Lung (tissue), 12 donors: ENCODE results near the gene BEAN1. TPM values are rescaled to one million over a fixed set of nuclear protein-coding genes. Genes with fewer than 3 reads are reported as not detected.

Source experiments
- ATAC-seq: fragments of 200-7000 bp; cut with Tn5 transposase; one replicate; pipeline ENCODE4 v1.9.1; 2020; ENCODE audit warnings: moderate number of reproducible peaks; ENCODE audit not compliant: insufficient read depth, low FRiP score
- DNase-seq, 3 donors: peaks; one replicate each; pipeline ENCODE4 v3.0.0-alpha.2; 2013 to 2017
- H3K27ac ChIP-seq, 2 donors: one replicate each; pipeline ENCODE4 v1.5.1; 2013; ENCODE audit warnings: mild to moderate bottlenecking in 2 of 2, moderate library complexity in 2 of 2, control low read depth in 1 of 2, inconsistent platforms in 1 of 2, low read depth in 1 of 2, low read length in 1 of 2
- H3K27me3 ChIP-seq, 3 donors: one replicate each; pipeline ENCODE4 v1.5.1; 2013; ENCODE audit warnings: low read length in 2 of 3; ENCODE audit not compliant: control insufficient read depth in 3 of 3, insufficient read depth in 3 of 3
- H3K36me3 ChIP-seq, 4 donors: one replicate each; pipeline ENCODE4 v1.5.1; 2013; ENCODE audit warnings: low read length in 4 of 4, mild to moderate bottlenecking in 1 of 4, moderate library complexity in 1 of 4; ENCODE audit not compliant: control insufficient read depth in 4 of 4, insufficient read depth in 4 of 4
- H3K4me1 ChIP-seq, 5 donors: one replicate each; pipeline ENCODE4 v1.5.1; 2013; ENCODE audit warnings: low read length in 5 of 5, mild to moderate bottlenecking in 2 of 5, moderate library complexity in 1 of 5; ENCODE audit not compliant: control insufficient read depth in 5 of 5, insufficient read depth in 5 of 5
- H3K4me3 ChIP-seq: one replicate; pipeline ENCODE4 v1.5.1; 2013; ENCODE audit warnings: mild to moderate bottlenecking, control low read depth, moderate library complexity
- H3K9ac ChIP-seq, 2 donors: one replicate each; pipeline ENCODE4 v1.5.1; 2013; ENCODE audit warnings: low read length in 2 of 2, control low read depth in 1 of 2; ENCODE audit not compliant: insufficient read depth in 1 of 2
- H3K9me3 ChIP-seq, 4 donors: one replicate each; pipeline ENCODE4 v1.5.1; 2013; ENCODE audit warnings: low read length in 3 of 4, mild to moderate bottlenecking in 1 of 4, moderate library complexity in 1 of 4; ENCODE audit not compliant: control insufficient read depth in 4 of 4, insufficient read depth in 3 of 4
- WGBS, 2 donors: extraction: QIAGEN DNeasy Blood & Tissue Kit; methylation state at CpG; one replicate each; pipeline ENCODE4 v1.1.7; 2013; 5-methylcytosine and 5-hydroxymethylcytosine counted together
- polyA plus RNA-seq, 2 donors: library from polyadenylated mRNA; stranded (reverse); fragments of 200-250 nt; gene quantifications; one replicate each; pipeline ENCODE4 v1.2.1, GENCODE V29; 2013
- total RNA-seq, 2 donors: library from RNA; depleted of rRNA in 1 of 2; stranded (reverse); fragments of >200 nt in 1 of 2; gene quantifications; one replicate each; pipeline ENCODE4 v1.2.1, GENCODE V29; 2014 to 2021
- TF ChIP-seq, protein P1 (sequence below): IDR thresholded peaks from 2 replicates; pipeline ENCODE4 v1.5.1; 2012; ENCODE audit warnings: mild to moderate bottlenecking; ENCODE audit errors: control extremely low read depth, extremely low read depth
- donor health status: control.
- donor health status: control.
- donor health status: Bipolar disorder and iron deficiency.
- donor health status: healthy.
- donor health status: DM: yes; HTN: yes; CAD: no.

The BEAN1 gene
- total and polyA plus RNA-seq, 4 donors = 0.16 to 3.2 (median 0.25) TPM

DNA sequence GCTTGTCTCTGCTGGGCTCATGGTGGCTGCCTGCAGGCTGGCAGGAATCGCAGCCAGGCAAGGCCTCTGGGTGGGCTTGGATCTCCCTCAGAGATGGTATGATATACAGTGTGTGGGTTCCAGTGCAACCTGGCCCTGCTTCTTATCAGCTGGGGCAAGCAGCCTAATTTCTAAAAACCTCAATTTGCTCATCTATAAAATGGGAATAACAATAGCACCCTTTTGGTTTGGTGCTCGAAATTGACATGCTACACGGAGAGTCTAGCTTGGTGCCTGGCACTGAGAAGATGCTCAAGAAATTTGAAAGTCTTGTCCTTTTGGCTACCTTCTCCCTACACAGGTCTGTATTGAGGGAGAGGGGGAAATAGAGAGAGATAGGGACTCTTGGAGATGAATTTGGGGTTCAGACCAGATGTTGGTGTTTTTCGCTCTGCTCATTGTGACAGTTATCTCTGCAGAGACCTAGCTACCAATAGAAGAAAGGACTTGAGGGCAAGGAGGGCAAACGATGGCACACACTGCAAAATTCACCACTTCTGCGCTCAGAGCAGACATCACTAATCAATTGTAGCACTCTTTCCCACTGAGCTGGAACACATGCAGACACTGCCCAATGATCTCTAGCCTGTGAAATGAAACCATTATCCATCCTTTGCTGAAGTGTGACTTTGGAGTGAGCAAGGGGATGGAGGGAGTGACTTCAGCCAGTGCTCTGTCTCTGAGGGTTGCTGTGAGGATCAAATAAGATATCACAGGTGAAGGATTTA is 15.6 kb downstream of the BEAN1 start:
- Histone ChIP-seq H3K36me3 (no peaks in the 10 kb centered on the region), H3K4me1 (no peaks in the 10 kb centered on the region), H3K9me3 (no peaks in the 10 kb centered on the region), H3K4me3 (no peak overlapping the region), H3K27ac (no peak overlapping the region), H3K27me3 (no peaks in the 10 kb centered on the region), H3K9ac (no peak overlapping the region)
- TF ChIP-seq, protein P1, sequence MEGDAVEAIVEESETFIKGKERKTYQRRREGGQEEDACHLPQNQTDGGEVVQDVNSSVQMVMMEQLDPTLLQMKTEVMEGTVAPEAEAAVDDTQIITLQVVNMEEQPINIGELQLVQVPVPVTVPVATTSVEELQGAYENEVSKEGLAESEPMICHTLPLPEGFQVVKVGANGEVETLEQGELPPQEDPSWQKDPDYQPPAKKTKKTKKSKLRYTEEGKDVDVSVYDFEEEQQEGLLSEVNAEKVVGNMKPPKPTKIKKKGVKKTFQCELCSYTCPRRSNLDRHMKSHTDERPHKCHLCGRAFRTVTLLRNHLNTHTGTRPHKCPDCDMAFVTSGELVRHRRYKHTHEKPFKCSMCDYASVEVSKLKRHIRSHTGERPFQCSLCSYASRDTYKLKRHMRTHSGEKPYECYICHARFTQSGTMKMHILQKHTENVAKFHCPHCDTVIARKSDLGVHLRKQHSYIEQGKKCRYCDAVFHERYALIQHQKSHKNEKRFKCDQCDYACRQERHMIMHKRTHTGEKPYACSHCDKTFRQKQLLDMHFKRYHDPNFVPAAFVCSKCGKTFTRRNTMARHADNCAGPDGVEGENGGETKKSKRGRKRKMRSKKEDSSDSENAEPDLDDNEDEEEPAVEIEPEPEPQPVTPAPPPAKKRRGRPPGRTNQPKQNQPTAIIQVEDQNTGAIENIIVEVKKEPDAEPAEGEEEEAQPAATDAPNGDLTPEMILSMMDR = no peak
- DNase-seq = no peak
- WGBS, 2 donors = 76 to 85% methylated on average over 6 of the region's 6 CpGs
- no peak for ATAC-seq

DNA sequence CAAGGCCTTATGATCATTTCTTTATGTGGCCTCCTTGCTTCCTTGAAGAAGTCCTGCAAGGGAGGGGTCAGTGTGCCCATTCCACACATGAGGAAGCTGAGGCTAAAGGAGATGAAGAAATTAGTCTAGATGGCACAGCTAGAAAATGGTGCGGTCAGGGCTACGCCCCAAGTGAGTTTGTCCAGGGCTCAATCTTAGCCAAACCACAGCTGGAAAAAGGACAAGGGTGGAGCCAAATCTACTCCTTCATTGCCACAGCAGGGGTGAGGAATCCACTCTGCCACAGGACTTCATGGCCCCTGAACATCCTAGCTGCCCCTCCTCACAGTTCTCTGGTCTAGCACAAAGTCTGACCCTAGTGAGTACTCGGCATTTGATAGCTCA is 16.2 kb downstream of the BEAN1 start:
- TF ChIP-seq, protein P1 = no peak
- no peaks in the 10 kb centered on the region for H3K36me3 ChIP-seq
- no peaks in the 10 kb centered on the region for H3K4me1 ChIP-seq
- no peak overlapping the region for H3K9ac ChIP-seq
- 91 to 95% methylated on average over 3 of the region's 3 CpGs for WGBS, 2 donors
- DNase-seq (no peak), ATAC-seq (no peak)
- H3K27me3 ChIP-seq = no peaks in the 10 kb centered on the region
- no peak overlapping the region for H3K27ac ChIP-seq
- no peak overlapping the region for H3K4me3 ChIP-seq
- H3K9me3 ChIP-seq = no peaks in the 10 kb centered on the region

DNA sequence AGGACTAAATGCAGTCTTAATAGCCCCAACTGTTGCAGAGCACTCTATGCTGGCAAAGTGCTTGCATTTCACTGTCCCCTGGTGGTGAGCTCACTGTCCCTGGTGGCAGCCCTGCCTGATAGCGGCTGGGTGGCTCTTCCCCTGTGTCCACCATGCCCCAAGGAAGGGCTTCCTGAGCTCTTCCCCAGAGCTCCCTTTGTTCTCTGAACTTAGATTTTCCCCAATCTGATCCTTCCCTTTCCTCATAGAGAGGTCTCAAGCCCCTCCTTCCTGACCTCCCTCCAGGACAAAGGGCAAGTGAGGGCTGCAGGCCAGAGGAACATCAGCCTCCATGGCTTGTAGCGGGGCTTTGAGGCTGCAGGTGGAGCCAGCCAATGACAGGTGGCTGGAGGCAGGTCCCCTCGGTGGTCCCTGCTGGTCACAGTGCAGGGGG is 17.0 kb downstream of the BEAN1 start:
- Histone ChIP-seq H3K4me3 (no peak overlapping the region), H3K27ac (no peak overlapping the region), H3K36me3 (no peaks in the 10 kb centered on the region), H3K9ac (no peak overlapping the region), H3K9me3 (no peaks in the 10 kb centered on the region), H3K4me1 (no peaks in the 10 kb centered on the region), H3K27me3 (no peaks in the 10 kb centered on the region)
- DNase-seq (no peak), ATAC-seq (no peak)
- 76 to 80% methylated on average over 3 of the region's 3 CpGs for WGBS, 2 donors
- TF ChIP-seq, protein P1 = no peak

DNA sequence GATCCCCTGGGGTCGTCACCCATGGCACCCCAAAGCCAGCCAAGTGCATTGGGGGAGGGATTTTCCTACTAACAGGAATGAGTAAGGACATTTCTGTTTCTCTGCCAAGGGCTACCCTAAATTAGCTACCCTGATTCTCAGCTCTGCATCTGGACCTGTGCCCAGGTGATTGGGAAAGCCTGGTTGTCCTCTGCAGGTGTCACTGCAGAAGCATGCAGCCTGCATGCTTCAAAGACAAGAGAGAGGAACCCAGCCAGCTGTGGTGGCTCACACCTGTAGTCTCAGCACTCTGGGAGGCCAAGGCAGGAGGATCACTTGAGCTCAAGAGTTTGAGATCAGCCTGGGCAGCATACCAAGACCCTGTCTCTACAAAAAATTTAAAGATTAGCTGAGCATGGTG is 19.6 kb downstream of the BEAN1 start:
- no peaks in the 10 kb centered on the region for H3K27me3 ChIP-seq
- no peak overlapping the region for H3K27ac ChIP-seq
- DNase-seq = no peak
- H3K36me3 ChIP-seq = no peaks in the 10 kb centered on the region
- H3K4me1 ChIP-seq = no peaks in the 10 kb centered on the region
- ATAC-seq = no peak
- H3K4me3 ChIP-seq = no peak overlapping the region
- no peaks in the 10 kb centered on the region for H3K9me3 ChIP-seq
- TF ChIP-seq, protein P1 = no peak
- no peak overlapping the region for H3K9ac ChIP-seq
- 90 to 92% methylated on average over 1 of the region's 1 CpG for WGBS, 2 donors
